IPS DF 4.7 (cell line): ENCODE results near the gene ERC1.
"Not testable (repeated sequence)": the region's sequence is repeated elsewhere in the genome, so short reads cannot be mapped to it uniquely, and the experiment has no call there.

Experiments used
- DNase-seq: peaks from one replicate; pipeline ENCODE4 v3.0.0-alpha.2; 2013; ENCODE audit warnings: low spot score; ENCODE audit errors: extremely low read depth

ERC1 gene

DNA sequence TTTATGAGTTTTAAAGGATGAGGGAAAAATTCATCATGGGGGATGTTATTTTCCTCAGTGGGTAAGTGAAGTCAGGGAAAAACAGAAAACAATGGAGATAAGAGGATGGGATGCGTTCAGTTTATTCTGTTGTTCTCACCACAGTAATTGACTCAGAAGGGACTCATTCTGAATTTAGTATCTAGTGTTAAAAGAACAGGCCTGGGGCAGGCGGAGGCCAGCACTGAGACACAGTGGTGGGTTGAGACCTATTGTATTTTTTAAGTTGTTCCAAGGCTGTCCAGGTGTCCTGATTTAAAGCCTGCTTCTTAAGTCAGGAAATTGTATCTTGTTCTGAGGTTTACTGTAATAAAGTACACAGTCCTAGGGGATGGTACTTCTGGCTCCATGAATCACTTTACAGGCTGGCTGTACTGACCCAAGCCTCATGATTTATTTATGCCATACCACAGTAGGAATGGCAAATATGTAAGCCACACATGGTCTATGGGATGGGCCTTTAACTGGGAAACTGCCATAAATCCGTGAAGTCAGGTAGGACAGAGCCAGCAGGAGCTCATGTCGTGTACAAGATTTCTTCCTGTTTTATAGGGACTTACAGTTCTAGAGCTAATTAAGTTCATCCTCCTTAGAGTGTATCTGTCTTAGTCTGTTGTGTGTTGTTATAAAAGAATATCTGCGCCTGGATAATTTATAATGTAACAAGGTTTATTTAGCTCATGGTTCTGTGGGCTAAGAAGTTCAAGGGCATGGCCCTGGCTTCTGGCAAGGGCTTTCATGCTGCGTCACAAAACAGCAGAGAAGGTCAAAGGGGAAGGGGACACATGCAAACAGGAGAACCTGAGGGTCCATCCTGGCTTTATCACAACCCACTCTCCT, 359.3 kb downstream of the ERC1 start:
- DNase-seq, result no peak

DNA sequence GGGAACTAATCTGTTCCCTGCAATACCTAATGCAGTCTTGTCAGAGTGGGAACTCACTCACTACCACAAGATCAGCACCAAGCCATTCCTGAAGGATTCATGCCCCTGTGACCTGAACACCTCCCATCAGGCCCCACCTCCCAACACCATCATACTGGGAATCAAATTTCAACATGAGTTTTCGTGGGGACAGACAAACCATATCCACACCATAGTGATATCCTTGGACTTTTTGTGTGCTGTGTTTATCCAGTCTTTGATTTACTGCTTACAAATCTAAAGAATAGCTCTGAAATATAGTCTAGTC, 359.9 kb downstream of the ERC1 start:
- DNase-seq, result no peak

DNA sequence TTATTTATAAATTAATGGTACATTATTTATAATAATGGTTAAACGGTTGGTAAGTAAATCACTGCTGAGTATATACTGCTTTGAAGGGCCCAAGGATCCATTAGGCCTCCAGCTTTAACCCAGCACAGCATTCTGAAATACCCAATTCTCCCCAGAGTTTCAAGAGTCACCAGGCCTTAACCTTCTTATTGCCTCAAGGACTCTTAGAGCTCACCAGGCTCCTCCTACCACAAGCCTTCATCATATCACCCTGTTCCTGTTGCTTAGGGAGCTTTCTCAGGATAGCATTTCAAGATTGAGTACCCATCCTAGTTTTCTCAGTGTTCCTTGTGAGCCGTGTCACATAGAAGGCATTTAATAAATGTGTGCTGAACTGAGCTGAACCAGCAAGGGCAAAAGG, 360.9 kb downstream of the ERC1 start:
- DNase-seq, result no peak

DNA sequence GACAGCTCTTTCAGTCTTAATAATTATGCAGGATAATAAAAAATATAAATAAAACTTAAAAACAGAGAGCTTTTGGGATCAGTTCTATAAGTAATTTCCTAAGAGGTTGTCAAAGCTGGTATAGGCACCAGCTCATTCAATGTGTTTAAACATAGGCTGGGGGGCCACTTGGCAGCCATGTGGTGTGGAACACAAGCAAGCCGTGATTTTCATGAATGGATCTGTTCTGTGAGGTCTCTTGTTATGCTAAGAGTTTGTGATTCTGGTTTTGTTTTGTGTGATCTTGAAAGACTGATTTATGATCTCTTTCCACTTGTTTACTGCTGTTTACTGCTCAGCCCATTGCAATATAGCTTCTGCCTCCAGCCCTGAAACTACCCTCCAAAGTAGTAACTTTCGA, 362.4 kb downstream of the ERC1 start:
- no peak for DNase-seq

DNA sequence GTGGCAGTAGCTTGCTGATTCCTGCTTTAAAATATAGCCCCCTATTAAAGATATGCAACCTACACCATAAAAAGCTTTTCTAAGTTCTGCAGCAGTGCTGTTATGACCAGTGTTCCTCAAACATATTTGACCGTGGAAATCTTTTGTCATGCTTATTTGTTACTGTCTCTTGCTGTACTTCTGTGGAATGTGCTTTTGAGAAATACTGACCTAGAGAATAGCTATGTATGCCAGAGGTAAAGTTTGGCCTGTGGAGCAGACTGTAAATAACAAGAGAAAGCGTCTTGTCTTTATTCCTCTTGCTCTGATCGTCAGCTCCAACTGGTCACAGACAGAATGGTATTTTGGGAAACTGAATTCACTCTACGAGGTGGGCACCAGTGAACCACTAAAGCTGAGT, 364.4 kb downstream of the ERC1 start:
- DNase-seq, result no peak

DNA sequence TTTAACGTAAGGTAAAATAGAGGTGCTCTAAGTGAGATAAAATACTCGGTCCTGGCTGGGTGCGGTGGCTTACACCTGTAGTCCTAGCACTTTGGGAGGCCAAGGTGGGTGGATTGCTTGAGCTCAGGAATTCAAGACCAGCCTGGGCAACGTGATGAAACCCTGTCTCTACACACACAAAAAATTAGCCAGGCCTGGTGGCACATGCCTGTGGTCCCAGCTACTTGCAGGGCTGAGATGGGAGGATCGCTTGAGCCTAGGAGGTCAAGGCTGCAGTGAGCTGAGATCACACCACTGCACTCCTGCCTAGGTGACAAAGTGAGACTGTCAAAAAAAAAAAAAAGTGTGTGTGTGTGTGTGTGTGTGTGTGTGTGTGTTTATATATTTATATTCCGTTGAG, 364.8 kb downstream of the ERC1 start:
- DNase-seq, result not testable (repeated sequence)

DNA sequence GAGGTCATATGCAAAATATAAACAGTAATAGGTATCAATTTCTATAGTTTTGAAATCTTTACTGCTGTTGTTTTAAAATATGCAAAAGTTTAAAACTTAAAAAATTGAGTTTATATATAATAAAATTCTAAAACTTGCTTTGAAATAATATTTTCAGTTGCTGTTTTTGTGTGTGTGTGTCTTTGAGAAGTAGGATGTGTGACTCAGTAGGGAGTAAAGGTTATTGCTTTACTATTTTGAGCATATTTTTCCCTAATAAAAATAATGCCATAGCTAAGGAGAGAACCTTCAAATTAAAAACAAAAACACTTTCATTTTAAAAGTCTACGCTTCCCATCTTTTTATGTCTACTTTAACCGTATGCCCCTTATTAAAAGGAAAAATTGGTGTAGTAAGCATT, 365.3 kb downstream of the ERC1 start:
- DNase-seq, result no peak

DNA sequence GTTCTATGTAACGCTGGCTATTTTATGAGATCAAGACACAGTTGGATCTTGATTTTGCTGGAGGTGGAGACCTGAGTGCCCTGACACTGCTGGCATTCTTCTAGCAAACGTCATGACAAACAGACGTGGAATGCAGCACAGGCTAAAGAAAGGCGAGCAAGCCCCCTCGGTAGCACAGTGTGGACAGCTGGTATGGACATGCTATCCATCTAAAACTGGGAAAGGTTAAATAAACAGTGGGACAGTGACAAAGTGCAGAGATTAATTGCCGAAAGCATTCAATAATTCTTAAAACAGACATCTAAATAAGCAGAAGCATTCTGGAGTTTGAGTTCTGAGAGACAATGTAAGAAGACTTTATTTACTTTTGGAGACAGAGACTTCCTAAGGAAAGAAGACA, 366.1 kb downstream of the ERC1 start:
- no peak for DNase-seq

DNA sequence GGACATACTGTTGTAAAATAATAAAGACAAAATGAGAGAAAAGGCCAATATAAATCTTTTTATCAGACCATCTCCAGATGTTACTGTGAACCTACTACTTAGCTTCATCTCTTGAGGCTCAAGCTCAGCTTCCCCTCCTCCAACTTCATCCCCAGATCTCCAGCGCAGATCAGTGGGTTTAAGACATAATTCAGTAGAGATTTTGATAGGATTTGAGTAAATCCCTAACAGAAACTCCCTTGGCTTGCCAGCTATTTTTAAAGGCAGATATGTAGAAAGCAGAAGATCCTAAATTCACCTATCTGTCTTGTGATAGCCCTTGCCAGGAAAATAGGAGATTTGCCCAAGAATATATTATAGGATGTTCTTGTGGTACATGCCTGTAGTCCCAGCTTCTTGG, 366.7 kb downstream of the ERC1 start:
- DNase-seq, result no peak

DNA sequence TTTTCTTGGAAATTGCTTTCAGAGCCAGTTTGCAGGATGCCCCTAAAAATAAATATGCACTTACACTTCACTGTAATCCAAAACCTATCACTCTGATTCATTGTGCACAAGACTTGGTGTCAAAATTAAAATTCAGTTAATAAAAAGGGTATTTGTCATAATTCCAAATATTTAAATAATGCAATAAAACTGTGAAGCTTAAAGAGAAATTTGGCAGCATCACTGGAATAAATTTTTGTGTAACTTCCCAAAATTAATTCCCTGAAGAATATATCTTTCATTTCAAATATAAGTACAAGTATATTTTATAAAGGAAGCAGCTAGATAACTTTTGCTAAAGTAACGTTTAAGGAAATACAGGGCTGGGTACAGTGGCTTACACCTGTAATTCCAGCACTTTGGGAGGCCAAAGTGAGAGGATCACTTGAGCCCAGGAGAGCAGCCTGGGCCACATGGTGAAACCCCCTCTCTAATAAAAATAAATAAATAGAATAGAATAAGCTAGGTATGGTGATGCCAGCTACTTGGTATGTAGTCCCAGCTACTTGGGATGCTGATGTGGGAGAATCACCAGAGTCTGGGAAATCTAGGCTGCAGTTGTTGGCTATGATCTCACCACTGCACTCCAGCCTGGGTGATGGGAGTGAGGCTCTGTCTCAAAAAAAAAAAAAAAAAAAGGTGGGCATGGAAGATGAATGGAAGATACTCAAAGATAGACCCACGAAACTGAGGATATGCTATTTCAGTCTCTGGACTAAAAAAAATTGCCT, 369.6 kb downstream of the ERC1 start:
- no peak for DNase-seq

DNA sequence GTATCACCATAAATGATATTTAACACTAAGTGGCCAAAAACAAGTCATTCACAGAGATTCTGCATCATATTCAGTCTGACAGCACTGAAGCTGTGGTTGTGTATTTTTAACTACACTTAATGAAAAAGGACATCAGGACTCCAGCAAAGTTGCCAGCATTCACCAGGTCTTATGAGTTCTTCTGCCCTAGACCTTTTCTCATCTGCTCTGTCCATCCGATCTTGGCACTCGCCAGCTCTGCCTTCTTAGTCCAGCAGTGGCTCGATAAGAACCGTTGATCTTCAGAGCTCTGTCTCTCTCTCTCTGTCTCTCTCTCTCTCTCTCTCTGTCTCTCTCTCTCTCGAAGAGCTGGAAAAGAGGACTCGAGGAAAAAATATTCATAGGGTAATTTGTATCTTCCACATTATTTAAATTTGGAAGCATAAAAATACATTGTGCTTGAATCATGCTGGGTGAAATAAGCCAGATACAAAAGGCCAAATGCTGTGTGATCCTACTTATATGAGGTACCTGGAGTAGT, 371.2 kb downstream of the ERC1 start:
- no peak for DNase-seq

DNA sequence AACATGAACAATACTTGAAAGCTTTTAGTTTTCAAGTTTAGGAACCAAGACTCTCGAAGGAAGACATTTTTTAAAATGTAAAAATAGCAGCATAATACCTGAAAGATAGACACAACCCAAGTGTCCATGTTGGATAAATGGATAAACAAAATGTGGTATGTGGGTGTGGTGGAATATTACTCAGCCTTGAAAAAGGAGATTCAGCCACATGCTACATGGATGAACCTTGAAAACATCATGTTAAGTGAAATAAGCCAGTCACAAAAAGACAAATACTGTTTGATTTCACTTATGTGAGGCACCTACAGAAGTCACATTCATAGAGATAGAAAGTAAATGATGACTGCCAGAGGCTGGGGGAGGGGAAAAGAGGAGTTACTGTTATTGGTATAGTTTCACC, 374.7 kb downstream of the ERC1 start:
- DNase-seq, result no peak

DNA sequence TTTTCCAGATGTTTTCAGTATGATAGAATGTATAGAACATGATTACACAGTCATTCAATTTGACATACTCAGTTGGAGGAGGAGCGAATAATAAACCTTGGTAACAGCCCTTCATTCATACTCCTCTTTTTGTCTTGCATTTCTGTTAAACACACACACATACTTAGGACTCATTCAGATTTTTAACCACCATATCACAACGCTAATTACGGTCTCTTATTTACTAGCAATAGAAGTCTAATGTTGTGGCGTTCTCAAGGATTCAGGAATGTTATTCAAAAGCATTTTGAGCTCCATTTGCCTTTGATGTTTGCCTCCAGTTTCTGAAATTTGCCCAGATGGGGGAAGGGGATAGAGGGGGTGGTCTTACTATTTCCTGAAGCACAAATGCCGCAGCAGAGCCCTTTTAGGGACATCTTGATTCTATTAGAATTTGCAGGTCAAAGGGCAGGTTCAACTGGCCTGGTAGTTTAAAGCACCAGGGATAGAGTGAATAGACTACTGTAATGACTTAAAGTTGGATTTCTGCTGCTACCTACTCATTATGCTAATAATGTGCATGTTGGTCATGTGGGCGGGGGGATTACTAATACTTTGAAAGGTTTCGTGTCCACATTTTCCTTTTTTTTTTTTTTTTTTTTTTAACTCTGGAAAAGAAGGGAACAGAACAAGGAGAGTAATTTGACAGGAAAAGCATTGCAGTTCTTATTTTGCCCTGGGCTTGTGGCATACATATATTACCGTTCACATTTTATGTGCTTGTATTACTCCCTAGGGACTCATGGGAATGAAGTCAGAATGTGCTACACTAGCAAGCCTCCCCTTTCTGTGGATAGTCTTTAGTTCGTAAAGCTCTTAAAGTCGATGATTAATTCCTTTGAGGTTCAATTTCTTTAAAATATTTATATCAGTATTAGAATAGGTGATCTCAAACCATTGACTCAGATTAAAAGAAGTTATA, 376.6 kb downstream of the ERC1 start:
- no peak for DNase-seq

DNA sequence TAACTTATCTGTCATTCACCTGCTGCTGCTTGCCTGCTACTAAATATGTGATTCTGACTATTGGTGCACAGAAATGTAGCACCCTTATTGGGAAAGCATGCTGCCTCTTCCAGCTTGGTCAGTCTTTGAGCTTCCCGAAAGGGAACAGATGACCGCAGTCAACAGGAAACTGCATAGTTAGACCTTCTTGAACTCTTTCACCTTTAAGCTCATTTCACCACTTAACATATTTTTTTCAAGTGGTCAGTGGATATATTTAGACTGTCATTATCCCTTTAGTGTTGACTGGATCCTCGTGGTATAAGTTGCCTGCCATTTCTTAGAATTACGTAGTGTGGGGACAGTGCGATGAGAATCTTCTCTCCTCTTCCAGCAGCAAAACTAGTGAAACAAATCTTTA, 378.4 kb downstream of the ERC1 start:
- no peak for DNase-seq

DNA sequence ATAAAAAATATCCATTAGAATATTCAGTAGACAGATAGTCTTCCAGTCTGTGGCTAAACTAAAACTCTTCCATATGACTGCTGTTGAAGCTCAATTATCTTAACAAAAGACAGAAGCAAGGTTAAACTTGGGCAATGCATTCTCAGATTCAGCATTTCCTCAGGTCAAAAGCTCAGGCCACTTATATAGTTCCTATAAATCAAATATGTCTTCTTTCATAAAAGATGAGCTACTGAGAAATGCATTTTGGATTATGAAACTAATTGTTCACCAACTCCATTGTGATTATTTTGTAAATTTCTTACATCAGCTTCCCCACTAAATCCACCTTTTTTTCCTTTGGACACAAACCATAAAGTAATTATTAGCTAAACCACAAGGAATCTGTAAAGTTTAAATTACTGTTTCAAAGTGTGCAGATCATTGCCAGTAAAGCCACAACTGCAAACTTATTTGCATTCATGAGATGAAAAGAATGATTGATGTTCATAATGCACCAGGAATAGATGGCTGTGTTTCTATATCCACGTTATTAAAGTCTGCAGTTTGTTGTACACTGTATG, 379.0 kb downstream of the ERC1 start:
- no peak for DNase-seq

DNA sequence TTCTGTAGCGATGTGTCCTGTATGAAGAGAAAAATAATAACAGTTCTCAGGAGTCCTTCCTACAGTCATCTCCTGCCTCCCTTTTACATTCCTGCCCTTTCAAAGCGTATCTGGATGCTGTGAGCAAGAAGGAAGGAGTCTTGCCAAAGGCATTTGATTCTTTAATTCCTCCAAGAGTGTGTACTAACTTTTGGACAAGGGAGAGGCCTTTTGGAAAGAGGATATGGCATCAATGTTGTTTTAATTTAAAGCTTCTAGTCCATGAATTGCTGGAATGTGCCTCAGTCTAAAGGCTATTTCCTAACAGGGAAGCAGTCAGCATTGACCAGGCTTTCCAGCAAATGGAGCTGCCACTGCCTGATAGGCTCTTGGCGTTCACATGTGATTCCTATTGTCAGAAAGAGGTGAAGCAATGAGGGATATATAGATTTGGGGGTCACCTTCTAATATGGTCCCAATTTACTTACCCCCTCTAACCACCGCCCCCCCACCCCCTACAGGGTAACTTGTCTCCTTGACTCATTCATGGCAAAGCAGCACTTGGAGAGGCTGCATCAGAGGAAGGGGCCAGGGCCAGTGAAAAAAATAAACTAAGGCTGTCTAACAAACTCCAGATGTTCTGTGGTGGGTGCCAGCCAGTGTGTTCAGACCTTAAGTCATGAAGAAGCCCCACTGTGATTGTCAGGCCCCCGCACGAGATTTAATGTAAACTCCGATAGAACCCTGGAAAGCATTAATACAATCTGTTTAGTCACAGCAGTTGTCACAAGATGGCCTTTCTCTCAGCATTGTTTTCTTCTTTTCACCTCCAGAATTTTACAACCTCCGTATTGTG, 383.1 kb downstream of the ERC1 start:
- no peak for DNase-seq

DNA sequence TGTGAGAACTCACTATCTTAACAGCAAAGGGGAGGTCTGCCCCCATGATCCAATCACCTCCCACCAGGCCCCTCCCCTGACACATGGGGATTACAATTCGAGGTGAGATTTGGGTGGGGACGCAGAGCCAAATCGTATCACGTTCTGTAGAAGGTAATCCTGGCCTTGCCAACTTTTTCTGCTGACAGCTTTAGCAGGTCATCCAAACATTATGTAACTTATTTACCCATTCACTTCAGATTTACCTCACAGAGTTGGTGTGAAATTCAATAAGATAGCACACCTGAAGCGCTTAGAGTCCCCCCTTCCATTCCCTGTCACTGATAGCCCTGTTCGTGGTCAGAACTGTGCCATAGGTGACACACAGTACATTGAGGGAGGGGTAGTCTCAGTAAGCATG, 384.3 kb downstream of the ERC1 start:
- no peak for DNase-seq

DNA sequence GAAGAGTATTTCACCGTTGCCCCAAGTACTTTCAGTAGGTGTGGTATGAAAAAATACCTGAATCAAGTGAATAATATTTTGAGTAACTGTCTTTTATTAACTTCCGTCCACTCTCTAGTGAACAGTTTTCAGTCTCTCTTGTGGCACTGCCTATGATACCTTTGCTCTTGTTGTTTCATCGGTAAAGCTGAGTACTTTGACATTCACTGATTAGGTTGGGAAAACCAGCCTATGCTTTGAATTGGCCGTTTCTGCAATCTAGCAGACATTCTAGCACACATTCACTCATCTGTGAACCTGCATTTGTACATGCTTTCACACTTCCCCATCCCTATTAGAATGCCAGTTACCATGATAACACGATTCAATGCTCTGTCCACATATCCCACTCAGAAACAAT, 386.1 kb downstream of the ERC1 start:
- no peak for DNase-seq

DNA sequence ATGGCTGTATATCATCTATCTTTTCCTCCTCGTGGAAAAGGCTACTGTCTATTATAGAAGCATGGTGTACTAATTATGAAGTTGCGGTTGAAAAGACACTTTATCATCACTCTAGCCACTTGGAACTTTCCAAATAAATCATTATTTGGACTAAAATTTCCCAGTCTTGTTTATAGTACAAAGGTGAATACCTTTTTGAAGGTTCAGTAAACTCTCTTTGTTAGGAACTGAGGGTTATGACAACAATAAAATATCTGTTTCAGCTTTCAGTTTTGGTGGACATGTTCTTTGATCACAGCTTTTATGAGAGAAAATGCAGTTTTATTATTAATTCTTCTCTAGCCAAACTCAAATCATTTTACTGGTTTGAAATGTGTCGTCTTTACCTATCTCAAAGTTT, 386.7 kb downstream of the ERC1 start:
- DNase-seq, result no peak

DNA sequence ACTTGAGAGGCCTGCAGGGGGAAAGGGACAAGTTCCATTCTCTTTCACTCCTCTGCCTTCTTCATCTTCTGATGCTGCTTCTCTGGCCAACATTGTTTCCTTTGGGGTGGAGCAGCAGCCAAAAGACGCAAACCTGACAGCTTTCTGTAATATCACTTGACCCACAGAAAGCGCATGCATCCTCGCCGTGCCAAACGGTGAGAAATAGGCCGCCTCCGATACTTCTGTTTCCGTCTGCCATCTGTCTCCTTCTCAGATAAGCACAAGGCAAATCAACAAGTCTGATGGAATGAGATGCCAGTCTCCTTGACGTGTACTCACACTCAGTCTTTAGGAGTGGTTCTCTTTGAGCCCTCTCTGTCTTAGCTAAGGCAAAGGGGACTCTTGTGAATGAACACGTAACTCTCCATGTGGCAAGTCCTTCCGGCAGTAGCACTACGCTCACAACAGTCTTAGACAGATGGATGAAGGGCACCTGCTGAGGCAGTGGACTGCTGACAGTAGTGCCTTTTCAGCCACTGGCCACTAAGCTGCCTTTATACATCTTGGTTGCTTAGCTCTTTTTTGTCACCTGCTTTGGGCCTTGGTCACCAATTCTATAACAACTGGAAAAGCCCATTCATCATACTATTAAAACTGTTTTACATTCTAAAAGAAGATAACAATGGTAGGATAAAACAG, 389.3 kb downstream of the ERC1 start:
- DNase-seq, result no peak
